ENCODE data around the gene IRF4. TPM values are rescaled to one million over a fixed set of nuclear protein-coding genes. Genes with fewer than 3 reads are reported as not detected.

The IRF4 gene
- total RNA-seq, 1 donor from 2014 or later = 0.11 TPM

DNA sequence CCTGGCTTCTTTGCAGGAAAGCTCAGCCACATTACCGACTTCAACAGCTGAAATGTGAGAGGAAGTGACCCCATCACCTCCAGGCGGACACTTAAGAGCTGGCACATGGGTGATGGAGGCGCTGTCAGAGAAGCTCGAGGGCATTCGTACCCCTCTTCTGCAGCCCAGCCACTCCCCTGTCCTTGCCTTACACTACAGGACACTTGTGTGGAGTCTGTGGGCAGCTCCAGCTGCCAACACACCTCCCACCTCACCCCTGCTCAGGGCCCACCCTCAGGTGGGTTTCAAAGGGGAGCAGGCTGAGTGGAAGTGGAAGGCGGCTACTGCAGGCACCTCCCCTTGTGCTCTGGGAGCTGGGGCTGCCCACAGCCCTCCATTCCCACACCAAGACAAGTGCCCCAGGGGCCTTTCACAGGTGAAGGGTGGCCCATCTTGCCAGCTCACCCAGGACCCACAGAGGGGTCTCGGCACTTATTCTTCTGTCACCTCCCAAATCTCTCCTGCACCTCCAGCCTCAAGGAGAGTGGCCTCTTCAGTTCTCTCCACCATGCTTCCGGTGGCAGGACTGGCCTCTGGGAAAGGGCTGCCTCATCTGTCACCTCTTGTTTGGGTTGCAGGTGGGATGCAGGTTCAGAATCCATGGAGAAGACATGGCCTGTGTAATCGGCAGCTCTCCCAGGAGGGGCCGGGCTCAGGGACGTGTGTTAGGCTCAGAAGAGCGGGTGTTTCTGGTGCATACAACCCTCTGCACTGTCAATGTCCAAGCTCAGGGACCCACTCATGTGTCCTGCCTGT, 49.8 kb downstream of the IRF4 start:
- H3K4me1 Mint-ChIP-seq = no peaks in the 10 kb centered on the region
- H3K4me1 ChIP-seq = peaks cover 2% of the 10 kb centered on the region
- H3K4me3 ChIP-seq = no peak overlapping the region
- peaks cover 4% of the 10 kb centered on the region for H3K27me3 Mint-ChIP-seq (ENCODE audit: insufficient read depth, low read depth)
- DNase-seq (ENCODE audit: low spot score) = no peak
- no peaks in the 10 kb centered on the region for H3K36me3 ChIP-seq
- H4K20me1 ChIP-seq (ENCODE audit: low read depth) = no peaks in the 10 kb centered on the region
- H3F3A ChIP-seq (ENCODE audit: low read depth) = no peaks in the 10 kb centered on the region
- H3K9me3 Mint-ChIP-seq = peaks cover 2% of the 10 kb centered on the region
- TF ChIP-seq, protein P1, sequence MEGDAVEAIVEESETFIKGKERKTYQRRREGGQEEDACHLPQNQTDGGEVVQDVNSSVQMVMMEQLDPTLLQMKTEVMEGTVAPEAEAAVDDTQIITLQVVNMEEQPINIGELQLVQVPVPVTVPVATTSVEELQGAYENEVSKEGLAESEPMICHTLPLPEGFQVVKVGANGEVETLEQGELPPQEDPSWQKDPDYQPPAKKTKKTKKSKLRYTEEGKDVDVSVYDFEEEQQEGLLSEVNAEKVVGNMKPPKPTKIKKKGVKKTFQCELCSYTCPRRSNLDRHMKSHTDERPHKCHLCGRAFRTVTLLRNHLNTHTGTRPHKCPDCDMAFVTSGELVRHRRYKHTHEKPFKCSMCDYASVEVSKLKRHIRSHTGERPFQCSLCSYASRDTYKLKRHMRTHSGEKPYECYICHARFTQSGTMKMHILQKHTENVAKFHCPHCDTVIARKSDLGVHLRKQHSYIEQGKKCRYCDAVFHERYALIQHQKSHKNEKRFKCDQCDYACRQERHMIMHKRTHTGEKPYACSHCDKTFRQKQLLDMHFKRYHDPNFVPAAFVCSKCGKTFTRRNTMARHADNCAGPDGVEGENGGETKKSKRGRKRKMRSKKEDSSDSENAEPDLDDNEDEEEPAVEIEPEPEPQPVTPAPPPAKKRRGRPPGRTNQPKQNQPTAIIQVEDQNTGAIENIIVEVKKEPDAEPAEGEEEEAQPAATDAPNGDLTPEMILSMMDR (IDR thresholded peaks at IDR 0.05) = no peak
- TF ChIP-seq EZH2 (IDR thresholded peaks at IDR 0.05) (no peak), EZH2phosphoT487 (IDR thresholded peaks at IDR 0.05) (no peak)
- H2AFZ ChIP-seq (replicated peaks) = no peak overlapping the region
- H3K27ac ChIP-seq = no peak overlapping the region
- no peak overlapping the region for H3K27ac Mint-ChIP-seq
- H3K36me3 Mint-ChIP-seq = no peaks in the 10 kb centered on the region
- no peak overlapping the region for H3K4me3 Mint-ChIP-seq
- H3K27me3 ChIP-seq = no peaks in the 10 kb centered on the region
- H3K9ac ChIP-seq = no peak overlapping the region
- H3K4me2 ChIP-seq = no peak overlapping the region
- no peaks in the 10 kb centered on the region for H3K9me3 ChIP-seq (ENCODE audit: low read depth)
- no peaks in the 10 kb centered on the region for H3K79me2 ChIP-seq (ENCODE audit: low read depth)

DNA sequence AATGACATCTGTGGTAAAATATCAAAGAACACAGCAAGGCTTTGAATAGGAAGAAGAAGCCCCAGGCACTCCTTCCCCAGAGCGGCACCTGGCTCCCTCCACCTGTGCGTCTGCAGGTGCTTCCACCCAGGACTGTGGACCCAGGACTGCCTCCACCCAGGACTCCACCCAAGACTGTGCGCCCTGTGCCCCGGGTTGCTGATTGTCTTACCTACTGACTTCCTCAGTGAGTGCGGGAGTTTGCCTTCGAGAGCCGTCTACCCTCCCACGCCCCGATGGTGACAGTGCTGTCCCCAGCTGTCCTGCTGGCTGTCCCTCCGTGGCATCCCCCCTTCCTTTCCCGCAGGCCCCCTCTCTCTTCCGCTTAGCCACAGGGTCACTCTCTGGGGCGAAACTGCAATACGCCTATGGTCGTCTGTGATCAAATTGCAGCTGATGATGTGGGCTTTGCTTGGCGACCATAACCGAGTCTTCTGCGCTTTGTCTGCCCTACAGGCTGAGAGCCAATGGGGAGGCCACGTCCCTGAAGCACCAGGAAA, 52.1 kb downstream of the IRF4 start:
- H3K36me3 ChIP-seq = no peaks in the 10 kb centered on the region
- no peak overlapping the region for H3K4me3 ChIP-seq
- H3K4me2 ChIP-seq = no peak overlapping the region
- H3K27ac ChIP-seq = no peak overlapping the region
- no peaks in the 10 kb centered on the region for H4K20me1 ChIP-seq (ENCODE audit: low read depth)
- no peaks in the 10 kb centered on the region for H3K36me3 Mint-ChIP-seq
- H3F3A ChIP-seq (ENCODE audit: low read depth) = no peaks in the 10 kb centered on the region
- H2AFZ ChIP-seq (replicated peaks) = no peak overlapping the region
- peaks cover 4% of the 10 kb centered on the region for H3K27me3 Mint-ChIP-seq (ENCODE audit: insufficient read depth, low read depth)
- H3K9ac ChIP-seq = no peak overlapping the region
- no peak for DNase-seq (ENCODE audit: low spot score)
- no peaks in the 10 kb centered on the region for H3K79me2 ChIP-seq (ENCODE audit: low read depth)
- H3K4me1 ChIP-seq = peaks cover 5% of the 10 kb centered on the region
- peaks cover 4% of the 10 kb centered on the region for H3K4me1 Mint-ChIP-seq
- H3K27me3 ChIP-seq = no peaks in the 10 kb centered on the region
- no peak for TF ChIP-seq EZH2phosphoT487 (IDR thresholded peaks at IDR 0.05)
- no peak for TF ChIP-seq EZH2 (IDR thresholded peaks at IDR 0.05)
- TF ChIP-seq, protein P1 (IDR thresholded peaks at IDR 0.05) = no peak
- no peak overlapping the region for H3K4me3 Mint-ChIP-seq
- no peak overlapping the region for H3K27ac Mint-ChIP-seq
- peaks cover 5% of the 10 kb centered on the region for H3K9me3 Mint-ChIP-seq
- no peaks in the 10 kb centered on the region for H3K9me3 ChIP-seq (ENCODE audit: low read depth)

DNA sequence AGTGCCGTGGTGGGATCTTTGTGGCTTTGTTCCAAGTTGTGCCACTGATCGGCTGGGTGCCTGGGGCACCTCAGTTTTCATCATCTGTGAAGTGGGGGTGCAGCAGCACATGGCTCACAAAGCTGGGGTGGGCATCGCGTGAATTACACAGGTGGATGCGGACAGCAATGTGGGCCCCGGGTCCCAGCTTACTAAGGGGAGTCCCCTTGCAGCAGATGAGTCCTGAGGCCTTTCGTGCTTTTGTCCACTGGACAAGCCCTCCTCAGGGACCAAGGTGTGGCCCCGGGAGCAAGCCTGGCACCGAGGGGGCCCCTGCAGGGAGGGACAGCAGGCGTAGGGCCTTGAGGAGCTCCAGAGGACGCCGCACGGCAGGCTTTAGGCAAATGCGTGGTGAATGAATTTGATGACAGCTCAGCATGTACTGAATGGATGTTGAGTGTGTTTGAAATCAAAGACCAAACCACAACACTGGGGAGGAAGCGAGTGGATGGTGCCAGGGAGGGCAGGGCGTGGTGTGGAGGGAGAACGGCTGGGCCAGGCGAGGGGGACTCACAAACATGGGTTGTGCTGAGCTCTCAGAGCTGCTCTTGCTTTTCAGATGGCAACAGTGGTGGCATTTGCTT, 53.2 kb downstream of the IRF4 start:
- Histone ChIP-seq H3K27ac (no peak overlapping the region), H3K79me2 (ENCODE audit: low read depth) (no peaks in the 10 kb centered on the region), H3F3A (ENCODE audit: low read depth) (no peaks in the 10 kb centered on the region), H3K4me3 (no peak overlapping the region), H3K9ac (no peak overlapping the region), H3K4me2 (no peak overlapping the region), H2AFZ (replicated peaks) (no peak overlapping the region), H3K9me3 (ENCODE audit: low read depth) (no peaks in the 10 kb centered on the region), H3K4me1 (peaks cover 5% of the 10 kb centered on the region), H3K36me3 (no peaks in the 10 kb centered on the region), H4K20me1 (ENCODE audit: low read depth) (no peaks in the 10 kb centered on the region), H3K27me3 (no peaks in the 10 kb centered on the region)
- no peaks in the 10 kb centered on the region for H3K36me3 Mint-ChIP-seq
- H3K27ac Mint-ChIP-seq = no peak overlapping the region
- no peak for DNase-seq (ENCODE audit: low spot score)
- H3K27me3 Mint-ChIP-seq (ENCODE audit: insufficient read depth, low read depth) = peaks cover 4% of the 10 kb centered on the region
- peaks cover 9% of the 10 kb centered on the region for H3K9me3 Mint-ChIP-seq
- TF ChIP-seq EZH2phosphoT487 (IDR thresholded peaks at IDR 0.05) = no peak
- no peak for TF ChIP-seq EZH2 (IDR thresholded peaks at IDR 0.05)
- TF ChIP-seq, protein P1 (IDR thresholded peaks at IDR 0.05) = no peak
- peaks cover 4% of the 10 kb centered on the region for H3K4me1 Mint-ChIP-seq
- no peak overlapping the region for H3K4me3 Mint-ChIP-seq
